Stimulated activated CD8-positive, alpha-beta memory T cell treated with anti-CD3 and anti-CD28 coated beads, Interleukin-4, amount 100 ng/mL, for 4 hours (primary cell): ENCODE measurements around the gene SLC25A41.

Experiments used
- DNase-seq, 2 donors: peaks; one replicate each; pipeline ENCODE4 v3.0.0-alpha.2; 2020; ENCODE audit warnings: low read depth in 2 of 2, low spot score in 1 of 2

The SLC25A41 gene

DNA sequence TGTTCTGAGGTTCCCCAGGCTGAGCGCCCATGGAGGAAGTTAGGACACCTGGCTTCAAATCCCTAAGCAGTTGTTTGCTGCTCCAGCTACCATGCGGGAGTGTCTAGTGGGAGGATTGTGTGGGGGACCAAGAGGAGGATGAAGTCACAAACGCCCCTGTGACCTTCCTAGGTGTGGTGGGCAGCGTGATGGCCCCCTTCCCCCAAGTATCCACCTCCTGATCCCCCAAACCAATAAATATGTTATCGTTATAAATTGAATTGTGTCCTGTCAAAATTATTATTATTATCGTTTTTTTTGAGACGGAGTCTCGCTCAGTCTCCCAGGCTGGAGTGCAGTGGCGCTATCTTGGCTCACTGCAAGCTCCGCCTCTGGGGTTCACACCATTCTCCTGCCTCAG, at the start of gene SLC25A41:
Gene SLC25A41, minus strand, starts transcription at position 101 of the 400 bp plus-strand sequence. Its CDS starts 70 bp downstream, at position 31.
- DNase-seq, result no peak

DNA sequence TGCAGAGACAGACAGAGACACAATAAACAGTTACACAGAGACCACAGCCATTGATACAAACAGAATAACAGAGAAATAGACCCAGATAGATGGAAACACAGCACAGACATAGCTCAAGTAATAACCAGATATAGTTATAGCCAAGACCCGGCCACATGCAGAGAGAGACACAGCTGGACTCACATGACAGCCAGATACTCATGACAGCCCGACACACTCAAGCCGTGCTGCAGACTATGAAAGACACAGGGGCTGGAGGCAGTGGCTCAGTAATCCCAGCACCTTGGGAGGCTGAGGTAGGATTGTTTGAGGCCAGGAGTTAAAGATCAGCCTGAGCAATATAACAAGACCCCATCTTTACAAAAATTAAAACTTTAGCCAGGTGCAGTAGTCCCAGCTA, 49.7 kb upstream of the SLC25A41 start:
- no peak for DNase-seq

DNA sequence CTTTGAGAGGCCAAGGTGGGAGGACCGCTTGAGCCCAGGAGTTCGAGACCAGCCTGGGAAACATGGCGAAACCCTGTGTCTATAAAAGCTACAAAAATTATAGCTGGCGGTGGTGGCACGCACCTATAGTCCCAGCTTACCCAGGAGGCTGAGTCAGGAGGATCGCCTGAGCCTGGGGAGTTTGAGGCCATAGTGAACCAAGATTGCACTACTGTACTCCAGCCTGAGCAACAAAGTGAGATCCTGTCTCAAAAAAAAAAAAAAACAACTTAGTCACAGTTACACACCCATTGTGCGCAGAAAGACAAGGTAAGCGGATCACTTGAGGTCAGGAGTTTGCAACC, 48.8 kb upstream of the SLC25A41 start:
- no peak for DNase-seq

DNA sequence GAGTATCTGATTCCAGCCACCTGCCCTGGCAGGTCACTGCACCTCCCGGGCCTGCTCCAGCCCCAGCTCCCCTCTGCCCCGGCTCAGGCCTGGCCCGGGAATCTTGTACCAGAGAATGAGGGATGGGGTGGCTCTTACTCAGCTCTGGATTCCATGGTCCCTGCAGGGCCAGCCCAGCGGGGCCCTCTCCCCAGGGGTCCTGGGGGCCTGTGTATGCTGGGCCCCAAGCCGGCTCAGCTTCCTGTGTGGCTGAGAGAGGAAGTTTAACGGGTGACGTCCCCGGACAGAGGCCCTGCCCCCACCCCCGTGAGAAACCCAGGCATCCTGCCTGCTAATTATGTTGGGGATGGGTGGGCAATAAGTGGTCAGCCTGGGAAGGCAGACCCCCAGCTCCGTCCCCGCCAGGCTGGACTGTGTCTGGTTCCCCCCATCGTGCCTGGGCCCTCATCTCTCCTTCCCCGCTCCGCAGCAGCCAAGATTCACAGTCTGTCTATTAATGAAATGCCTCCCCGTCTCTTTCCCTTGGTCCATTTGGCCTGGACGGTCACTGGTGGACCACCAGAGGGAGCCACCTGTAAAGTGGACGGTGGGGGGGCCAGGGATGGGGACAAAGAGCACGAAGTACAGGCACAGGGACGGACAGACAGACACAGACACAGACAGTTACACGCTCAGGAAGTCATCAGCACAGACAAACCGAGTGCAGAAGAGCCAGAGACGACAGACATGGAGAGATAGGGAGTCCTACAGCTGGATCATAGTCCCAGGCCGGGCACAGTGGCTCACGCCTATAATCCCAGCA, 48.2 kb upstream of the SLC25A41 start, which contains the start of gene DENND1C:
Gene DENND1C, minus strand, starts transcription at position 247 of the 802 bp plus-strand sequence. Its CDS starts 92 bp downstream, at position 155.
- peak; percentile 33 to 50 for DNase-seq

DNA sequence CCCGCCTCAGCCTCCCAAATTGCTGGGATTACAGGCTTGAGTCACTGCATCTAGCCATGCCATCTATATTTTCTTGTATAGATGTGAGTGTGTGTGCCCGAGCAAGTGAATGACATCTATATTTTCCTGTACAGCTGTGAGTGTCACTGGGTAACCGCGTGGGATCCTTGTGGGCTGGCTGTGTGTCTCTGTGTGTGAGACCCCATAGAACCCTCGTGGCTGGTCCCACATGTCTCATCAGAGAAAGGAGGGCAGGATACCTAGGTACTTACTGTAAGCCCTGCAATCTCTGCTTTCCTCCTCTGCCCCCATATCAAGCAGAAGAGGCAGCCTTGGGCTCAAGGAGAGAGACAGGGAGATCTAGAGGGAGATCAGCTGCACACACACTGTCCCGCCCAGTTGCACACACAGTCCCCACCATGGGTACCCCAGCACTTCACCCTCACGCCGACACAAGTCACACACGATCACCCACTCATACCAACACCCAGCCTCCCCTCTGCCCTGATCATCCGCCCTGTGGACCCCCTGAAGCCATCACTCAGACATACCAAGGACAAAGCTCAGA, 47.4 kb upstream of the SLC25A41 start:
- DNase-seq, result peak in 1 of 2 donors; percentile 30

DNA sequence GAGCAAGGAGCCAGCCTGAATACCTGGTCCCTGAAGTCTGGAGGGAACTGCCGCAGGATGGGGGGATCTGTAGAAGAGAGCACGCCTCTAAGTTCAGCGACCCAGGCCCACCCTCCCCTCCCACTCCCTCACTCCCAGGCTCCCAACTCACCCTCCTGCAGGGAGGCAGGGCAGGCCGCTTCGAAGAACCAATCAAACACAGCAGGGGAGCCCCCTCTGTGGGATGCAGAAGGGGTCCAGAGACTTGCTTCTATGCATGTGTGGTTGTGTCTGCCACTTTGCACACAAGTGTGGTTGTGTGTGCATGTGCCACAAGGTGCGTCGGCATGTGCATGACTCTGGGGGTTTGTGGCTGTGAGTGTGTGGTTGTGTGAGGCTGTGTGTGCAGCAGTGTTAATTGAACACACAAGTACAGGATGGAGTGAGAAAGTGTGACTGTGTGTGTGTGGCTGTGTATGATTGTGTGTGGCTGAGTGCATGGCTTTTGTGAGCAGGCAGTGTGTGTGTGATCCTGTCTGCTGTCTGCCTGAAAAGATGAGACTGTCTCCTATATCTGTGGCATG, 46.4 kb upstream of the SLC25A41 start:
- DNase-seq, result no peak

DNA sequence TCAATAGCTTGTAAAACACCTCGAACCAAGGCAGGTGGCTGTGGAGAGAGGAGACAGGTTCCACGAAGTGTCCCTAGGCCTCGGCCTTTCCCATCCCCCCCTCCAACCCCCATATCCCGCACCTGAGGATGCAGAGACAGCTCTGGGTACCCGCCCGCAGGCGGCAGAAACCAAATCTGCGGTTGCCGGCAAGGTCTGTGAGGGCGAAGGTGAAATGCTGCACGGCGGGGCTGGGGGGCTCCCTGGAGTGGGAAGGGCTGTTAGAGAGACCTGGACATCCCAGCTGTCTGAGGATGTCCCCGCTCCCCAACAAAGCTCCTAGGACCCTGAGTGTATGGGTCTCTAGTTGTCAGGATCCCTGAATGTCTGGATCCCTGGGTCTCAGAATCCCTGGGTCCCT, 45.3 kb upstream of the SLC25A41 start:
- DNase-seq, result no peak

DNA sequence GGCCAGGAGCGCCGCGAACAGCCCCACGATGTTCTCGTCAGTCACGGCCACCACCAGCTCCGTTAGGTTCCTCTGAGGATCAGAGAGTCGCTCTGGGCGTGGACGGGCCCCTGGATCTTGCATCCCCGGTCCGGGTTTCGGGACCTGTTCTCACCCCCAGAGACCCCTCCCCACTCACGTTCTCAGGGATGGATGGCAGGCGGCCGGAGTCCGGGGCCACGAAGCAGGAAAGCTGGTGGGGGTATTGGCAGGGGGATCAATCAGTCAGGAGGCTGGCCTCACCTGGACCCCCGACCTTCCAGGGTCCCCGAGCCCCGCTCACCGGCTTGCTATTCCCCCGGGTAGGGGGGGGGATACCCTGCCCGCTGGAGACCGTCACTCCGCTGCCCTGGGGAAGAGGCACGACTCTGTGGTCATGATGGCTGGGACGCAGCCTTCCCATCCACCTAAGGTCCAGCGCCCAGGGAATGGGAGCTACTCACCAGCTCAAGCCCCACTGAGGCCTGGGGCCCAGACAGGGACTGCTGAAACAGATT, 43.4 kb upstream of the SLC25A41 start:
- no peak for DNase-seq

DNA sequence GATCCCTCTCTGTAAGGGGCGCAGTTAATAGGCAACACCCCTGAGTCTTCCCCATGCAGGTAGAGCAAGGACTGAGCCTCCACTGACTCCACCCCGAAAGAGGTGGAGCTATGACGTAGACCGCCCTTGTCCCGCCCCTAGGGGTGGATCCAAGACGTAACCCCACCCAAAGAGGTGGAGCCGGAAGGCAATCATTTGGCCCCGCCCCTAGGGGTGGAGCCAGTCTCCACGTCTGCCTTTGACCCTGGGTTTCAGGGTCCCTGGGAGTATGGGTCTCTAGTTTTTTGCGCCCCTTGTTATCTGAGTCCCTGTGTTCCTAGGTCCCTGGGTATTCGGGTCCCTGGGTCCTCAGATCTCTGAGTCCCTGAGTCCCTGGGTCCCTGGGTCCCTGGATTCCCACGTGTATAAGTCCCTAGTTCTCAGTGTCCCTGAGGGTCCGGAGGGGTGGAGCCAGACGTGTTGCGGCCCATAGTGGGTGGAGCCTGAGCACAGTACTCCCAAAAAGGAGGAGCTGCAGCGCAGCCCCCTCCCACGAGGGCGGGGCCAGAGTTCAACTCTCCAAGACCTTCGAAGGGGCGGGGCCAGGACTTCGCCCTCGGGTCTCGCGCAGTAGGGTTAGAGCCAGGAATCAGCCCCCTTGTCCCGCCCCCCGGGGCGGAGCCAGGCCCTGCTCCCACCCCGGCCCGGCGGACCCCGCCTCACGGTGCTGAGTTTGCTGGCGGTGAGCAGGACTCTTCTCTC, 42.8 kb upstream of the SLC25A41 start:
- DNase-seq, result peak in 1 of 2 donors; percentile 24

DNA sequence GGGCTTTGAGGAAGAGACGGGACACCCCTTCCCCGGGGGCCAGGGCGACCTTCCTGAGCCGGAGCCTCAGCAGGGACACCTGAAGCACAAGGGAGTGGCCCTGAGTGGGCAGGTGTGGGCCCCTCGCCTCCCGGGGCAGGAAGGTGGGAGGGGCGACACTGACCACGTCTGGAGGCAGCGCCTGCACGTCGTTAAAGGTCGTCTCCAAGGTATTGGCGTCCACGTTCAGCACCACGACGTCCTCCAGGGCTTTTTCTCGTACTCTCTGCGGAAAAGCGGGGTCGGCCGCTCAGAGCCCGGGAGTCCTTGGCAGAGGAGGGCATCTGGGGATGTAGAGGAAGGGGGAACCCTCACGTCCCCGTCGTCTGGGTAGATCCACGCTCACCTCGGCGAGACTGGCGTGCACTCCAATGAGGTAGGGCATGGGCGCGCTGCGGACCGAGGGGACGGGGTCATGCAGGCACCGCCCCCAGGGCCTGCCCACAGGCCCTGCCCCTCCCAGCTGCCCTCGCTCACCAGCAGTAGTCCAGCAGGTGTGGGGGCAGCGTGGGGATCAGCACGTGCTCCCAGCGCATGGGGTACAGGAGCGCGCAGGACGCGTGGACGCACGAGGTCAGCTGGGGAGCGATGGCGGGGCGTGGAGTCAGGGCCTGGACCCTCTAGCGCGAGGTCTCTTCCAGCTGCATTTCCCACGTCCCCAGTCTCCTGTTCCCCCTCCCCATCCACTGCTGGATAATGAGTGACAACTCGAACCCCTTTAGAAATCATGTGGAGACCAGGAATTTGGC, 42.0 kb upstream of the SLC25A41 start:
- DNase-seq, result no peak

DNA sequence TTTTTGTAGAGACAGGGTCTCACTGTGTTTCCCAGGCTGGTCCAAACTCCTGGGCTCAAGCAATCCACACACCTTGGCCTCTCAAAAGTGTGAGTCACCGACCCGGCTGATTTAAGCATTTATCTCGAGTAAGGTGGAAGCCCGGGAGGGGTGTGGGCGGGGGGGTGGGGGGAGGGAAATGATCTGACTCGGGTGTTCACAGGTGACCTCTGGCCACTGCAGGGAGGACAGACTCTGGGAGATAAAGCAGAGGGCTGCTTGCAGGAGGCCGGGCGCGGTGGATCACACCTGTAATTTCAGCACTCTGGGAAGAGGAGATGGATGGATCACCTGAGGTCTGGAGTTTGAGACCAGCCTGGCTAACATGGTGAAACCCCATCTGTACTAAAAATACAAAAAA, 40.1 kb upstream of the SLC25A41 start:
- DNase-seq, result no peak

DNA sequence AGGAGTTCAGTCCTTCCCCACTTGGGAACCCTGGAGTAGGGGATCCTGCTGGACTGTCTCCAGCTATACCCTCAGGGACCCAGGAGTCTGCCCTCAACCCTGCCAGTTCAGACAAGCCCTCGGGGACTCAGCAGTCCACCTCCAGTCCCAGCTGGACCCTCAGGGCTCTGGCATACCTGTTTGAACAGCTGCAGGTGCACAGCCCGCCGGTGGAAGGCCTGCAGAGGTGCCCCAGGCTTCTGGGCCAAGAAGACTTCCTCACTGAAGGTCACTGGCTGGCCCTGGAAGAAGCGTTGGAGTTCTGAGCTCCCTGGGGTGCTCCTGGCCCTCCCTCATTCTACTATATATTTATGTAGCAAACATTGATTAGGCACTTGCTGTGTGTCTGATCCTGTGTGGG, 39.1 kb upstream of the SLC25A41 start:
- no peak for DNase-seq

DNA sequence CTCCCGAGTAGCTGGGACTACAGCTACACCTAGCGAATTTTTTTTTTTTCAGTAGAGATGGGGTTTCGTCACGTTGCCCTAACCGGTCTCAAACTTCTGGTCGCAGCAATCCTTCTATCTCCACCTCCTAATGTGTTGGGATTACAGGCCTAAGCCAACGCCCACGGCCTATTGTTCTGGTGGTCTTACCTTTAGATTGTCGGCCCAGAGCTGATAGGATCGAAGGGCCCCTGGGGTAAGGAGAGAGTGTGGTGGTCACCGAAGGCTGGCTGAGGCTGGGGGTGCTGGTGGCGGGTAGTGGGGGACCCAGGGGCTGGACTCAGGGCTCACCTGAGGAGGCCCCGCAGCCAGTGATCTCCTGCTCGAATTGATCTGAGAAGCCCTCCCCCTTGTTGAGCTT, 37.5 kb upstream of the SLC25A41 start:
- no peak for DNase-seq

DNA sequence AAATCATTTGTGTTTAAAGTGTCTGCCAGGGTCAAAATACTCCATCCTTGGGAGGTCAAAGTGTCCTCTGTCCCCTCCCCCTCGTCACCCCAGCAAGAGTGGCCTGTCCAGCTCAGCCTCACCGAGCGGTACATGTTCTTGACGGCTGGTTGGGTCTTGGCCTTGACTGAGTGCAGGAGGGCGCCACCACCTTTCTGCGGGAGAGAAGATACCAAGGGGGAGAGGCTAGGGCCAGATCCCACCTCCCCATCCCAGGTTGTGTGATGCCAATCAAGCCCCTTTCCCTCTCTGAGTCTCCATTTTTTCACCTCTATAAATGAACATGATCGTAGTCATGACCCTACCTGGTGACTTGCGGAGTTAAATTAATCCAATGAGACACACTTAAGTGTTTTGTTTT, 36.6 kb upstream of the SLC25A41 start:
- DNase-seq, result no peak

DNA sequence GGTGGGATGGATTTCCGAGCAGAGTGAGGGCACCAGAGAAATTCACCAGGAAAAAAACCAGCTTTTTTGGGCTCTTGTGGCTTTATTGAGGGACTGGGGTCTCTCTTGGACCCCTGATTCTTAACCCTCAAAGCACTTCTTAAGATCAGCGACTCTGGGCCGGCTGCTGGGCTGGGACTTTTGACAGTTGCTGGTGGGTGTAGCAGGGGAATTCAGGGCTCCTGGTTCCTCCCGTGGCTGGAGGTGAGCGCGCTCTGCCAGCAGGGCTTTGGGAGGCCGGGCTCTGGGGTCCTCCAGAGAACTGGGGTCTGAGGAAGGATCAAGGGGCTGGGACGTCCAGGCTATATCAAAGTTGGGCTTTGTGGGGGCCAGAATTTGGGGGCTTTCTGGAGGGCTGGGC, 33.8 kb upstream of the SLC25A41 start:
- DNase-seq, result no peak

DNA sequence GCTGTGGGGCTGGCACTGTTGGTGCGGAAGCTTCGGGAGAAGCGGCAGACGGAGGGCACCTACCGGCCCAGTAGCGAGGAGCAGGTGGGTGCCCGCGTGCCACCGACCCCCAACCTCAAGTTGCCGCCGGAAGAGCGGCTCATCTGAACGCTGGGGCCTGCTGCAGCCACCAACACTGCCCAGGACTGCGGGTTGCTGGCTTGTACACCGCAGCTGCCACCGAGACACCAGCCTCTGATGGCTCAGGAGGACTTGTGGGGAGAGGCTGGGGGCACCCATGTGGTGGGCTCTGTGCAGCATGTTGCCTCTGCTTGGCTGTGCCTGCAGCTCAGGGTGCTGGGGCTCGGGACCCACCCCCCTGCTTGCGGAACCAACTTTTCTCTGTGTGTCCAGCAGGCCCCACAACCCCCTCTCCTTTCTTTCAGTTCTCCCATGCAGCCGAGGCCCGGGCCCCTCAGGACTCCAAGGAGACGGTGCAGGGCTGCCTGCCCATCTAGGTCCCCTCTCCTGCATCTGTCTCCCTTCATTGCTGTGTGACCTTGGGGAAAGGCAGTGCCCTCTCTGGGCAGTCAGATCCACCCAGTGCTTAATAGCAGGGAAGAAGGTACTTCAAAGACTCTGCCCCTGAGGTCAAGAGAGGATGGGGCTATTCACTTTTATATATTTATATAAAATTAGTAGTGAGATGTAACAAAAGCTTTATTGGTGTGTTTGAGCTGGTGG, 33.1 kb upstream of the SLC25A41 start:
- no peak for DNase-seq

DNA sequence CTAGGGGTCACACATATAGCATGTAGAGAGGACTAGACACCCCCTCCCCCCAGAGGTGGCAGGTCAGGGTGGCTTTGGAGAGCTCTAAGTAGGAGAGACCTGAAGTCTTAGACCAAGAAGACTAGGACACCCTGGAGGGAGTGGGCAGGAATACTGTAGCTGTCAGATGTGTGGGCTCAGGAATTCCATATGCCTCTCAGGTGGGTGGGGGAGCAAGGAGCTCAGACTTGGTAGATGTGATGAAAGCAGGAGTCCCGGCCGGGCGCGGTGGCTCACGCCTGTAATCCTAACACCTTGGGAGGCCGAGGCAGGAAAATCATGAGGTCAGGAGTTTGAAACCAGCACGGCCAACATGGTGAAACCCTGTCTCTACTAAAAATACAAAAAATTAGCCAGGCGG, 32.1 kb upstream of the SLC25A41 start:
- no peak for DNase-seq

DNA sequence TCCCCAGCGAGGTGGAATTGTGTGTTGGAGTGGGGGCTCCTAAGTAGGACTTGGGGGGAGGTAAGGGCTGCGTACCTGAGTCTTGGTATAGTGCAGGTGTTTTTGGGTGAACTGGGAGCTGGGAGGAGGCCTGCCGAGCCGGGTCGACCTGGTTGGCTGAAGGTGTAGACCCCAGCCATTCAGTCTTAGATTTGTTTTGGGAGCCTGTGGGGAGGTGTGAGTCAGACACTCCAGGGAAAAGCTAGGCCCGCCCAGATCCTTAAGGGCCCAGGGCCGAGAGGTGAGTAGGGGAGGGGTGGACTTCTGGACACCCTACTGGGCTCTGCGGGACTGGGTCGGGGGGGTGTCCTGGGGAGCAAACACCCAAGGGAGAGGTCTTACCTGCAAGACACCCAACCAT, 31.4 kb upstream of the SLC25A41 start:
- DNase-seq, result no peak

DNA sequence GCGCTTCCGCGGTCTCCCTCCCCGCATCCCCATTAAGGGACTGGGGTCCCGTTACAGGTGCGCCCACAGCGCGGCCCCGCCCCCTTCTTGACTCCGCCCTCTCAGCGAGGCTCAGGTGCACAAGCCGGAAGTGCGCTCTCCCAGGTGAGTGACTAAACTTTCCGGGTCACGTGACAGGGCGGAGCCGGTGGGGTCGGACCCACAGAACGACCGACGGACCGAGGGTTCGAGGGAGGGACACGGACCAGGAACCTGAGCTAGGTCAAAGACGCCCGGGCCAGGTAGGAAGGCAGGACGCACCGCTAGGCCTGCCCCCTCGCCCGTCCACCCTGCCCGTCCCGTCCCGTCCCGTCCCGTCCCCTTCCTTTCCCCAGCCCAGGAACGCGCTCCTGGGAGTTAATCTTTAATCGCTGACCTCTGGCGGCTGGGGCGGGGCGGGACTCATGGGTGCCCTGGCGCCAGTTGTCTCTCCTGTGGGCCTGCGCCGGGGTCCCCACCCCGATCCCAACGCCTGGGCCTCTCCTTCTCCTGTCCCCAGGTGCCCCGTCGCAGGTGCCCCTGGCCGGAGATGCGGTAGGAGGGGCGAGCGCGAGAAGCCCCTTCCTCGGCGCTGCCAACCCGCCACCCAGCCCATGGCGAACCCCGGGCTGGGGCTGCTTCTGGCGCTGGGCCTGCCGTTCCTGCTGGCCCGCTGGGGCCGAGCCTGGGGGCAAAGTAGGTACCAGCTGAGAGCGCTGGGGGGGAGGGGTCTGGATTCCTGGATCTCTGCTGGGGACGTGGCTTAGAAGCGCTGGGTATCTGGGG, 30.7 kb upstream of the SLC25A41 start, which contains the start of gene CRB3:
Gene CRB3, plus strand, starts transcription at position 202 of the 804 bp plus-strand sequence. Its CDS starts 431 bp downstream, at position 633.
- DNase-seq, result peak in 1 of 2 donors; percentile 19
